H1 (cell line): ENCODE data around the gene BZW2. TPM values are rescaled to one million over a fixed set of nuclear protein-coding genes. Genes with fewer than 3 reads are reported as not detected.

Source experiments
- CTCF ChIA-PET: fragments of 300-600 bp; sonication (Branson Sonifier 250); formaldehyde crosslinking; loops from one replicate; lab custom pipeline; 2021; ENCODE audit not compliant: partially characterized antibody; lab: Charles Lee
- POLR2A ChIA-PET: fragments of 300-600 bp; sonication (Branson Sonifier 250); formaldehyde crosslinking; loops from one replicate; lab custom pipeline; 2021; ENCODE audit warnings: inconsistent platforms; ENCODE audit not compliant: partially characterized antibody; lab: Charles Lee
- DNase-seq, 2 experiments: peaks; one replicate each; pipeline versions ENCODE4 v3.0.0 to v3.0.0-alpha.2; 2010 to 2022; ENCODE audit warnings: low spot score in 2 of 2, low read depth in 1 of 2, mixed read lengths in 1 of 2
- FAIRE-seq: peaks from 2 replicates; lab custom pipeline; 2011; peaks lifted over from hg19 to GRCh38; lab: Jason Lieb, UNC
- H2AFZ ChIP-seq: 2 replicates; pipeline ENCODE4 v1.8.1; 2012; ENCODE audit warnings: low read length, inconsistent platforms
- H2AK5ac ChIP-seq: 2 replicates; pipeline ENCODE4 v1.6.1; 2013; ENCODE audit warnings: low read depth, low read length
- H2BK120ac ChIP-seq: replicated peaks from 2 replicates; pipeline ENCODE3; 2013; ENCODE audit warnings: low read depth, low read length, inconsistent platforms
- H2BK12ac ChIP-seq: 2 replicates; pipeline ENCODE4 v1.6.1; 2013; ENCODE audit warnings: low read depth, low read length
- H2BK15ac ChIP-seq: 2 replicates; pipeline ENCODE4 v1.6.1; 2013; ENCODE audit warnings: low read length
- H2BK20ac ChIP-seq: 2 replicates; pipeline ENCODE4 v1.6.1; 2013; ENCODE audit warnings: low read length
- H2BK5ac ChIP-seq: 2 replicates; pipeline ENCODE4 v1.6.1; 2013; ENCODE audit warnings: low read depth, low read length
- H3K14ac ChIP-seq: 2 replicates; pipeline ENCODE4 v1.6.1; 2013; ENCODE audit warnings: inconsistent platforms; ENCODE audit not compliant: insufficient read length
- H3K18ac ChIP-seq: 2 replicates; pipeline ENCODE4 v1.6.1; 2013; ENCODE audit warnings: low read length; ENCODE audit errors: extremely low read depth
- H3K23ac ChIP-seq: 2 replicates; pipeline ENCODE4 v1.6.1; 2013; ENCODE audit warnings: inconsistent platforms; ENCODE audit not compliant: insufficient read length
- H3K23me2 ChIP-seq: 2 replicates; pipeline ENCODE4 v1.6.1; 2013; ENCODE audit warnings: low read depth, low read length
- H3K27ac ChIP-seq: 2 replicates; pipeline ENCODE4 v1.6.1; 2011; ENCODE audit warnings: low read depth, low read length, inconsistent platforms
- H3K27me3 ChIP-seq, 4 experiments: replicated peaks in 1 of 4; 1 replicate in 1 of 4; 2 replicates in 3 of 4; pipeline versions ENCODE4 v1.6.1 to v1.8.1; 2011 to 2013; ENCODE audit warnings: low read length in 3 of 4, mild to moderate bottlenecking in 3 of 4, inconsistent platforms in 2 of 4, mixed read lengths in 2 of 4, moderate library complexity in 1 of 4; ENCODE audit not compliant: control insufficient read depth in 3 of 4, insufficient read depth in 3 of 4; ENCODE audit errors: extremely low read depth in 1 of 4
- H3K36me3 ChIP-seq, 4 experiments: 2 replicates each; pipeline versions ENCODE4 v1.6.1 to v1.8.1; 2011 to 2013; ENCODE audit warnings: mild to moderate bottlenecking in 4 of 4, low read length in 3 of 4, moderate library complexity in 2 of 4, control low read depth in 1 of 4, inconsistent platforms in 1 of 4; ENCODE audit not compliant: insufficient read depth in 4 of 4, control insufficient read depth in 2 of 4
- H3K4ac ChIP-seq: replicated peaks from 2 replicates; pipeline ENCODE3; 2013; ENCODE audit warnings: low read length, low read depth, mixed read lengths, inconsistent platforms; ENCODE audit not compliant: insufficient read length
- H3K4me1 ChIP-seq, 4 experiments: replicated peaks in 1 of 4; 1 replicate in 1 of 4; 2 replicates in 3 of 4; pipeline versions ENCODE4 v1.6.1 to v1.8.1; 2011 to 2013; ENCODE audit warnings: low read length in 3 of 4, inconsistent platforms in 2 of 4, mixed read lengths in 1 of 4; ENCODE audit not compliant: insufficient read depth in 4 of 4, control insufficient read depth in 3 of 4
- H3K4me2 ChIP-seq, 2 experiments: 2 replicates each; pipeline versions ENCODE4 v1.6.1 to v1.8.1; 2011 to 2013; ENCODE audit warnings: low read depth in 2 of 2, low read length in 2 of 2, control low read depth in 1 of 2, inconsistent platforms in 1 of 2, mild to moderate bottlenecking in 1 of 2; ENCODE audit not compliant: insufficient read depth in 1 of 2
- H3K4me3 ChIP-seq, 4 experiments: fragments of 200-600, 300-600 bp in 1 of 4; sonication (generic), shearing (Covaris generic), sonication (Bioruptor Twin) in 1 of 4; 2 replicates each; pipeline versions ENCODE4 v1.5.1 to v1.8.1; 2011 to 2016; ENCODE audit warnings: low read length in 4 of 4, low read depth in 3 of 4, control low read depth in 2 of 4, inconsistent platforms in 2 of 4, mild to moderate bottlenecking in 2 of 4, mixed read lengths in 1 of 4, moderate library complexity in 1 of 4; ENCODE audit not compliant: insufficient read depth in 2 of 4; ENCODE audit errors: extremely low read depth in 1 of 4
- H3K56ac ChIP-seq: replicated peaks from 2 replicates; pipeline ENCODE3; 2013; ENCODE audit warnings: low read depth, mild to moderate bottlenecking, mixed read lengths, low read length, inconsistent platforms; ENCODE audit not compliant: insufficient read length
- H3K79me1 ChIP-seq: 2 replicates; pipeline ENCODE4 v1.6.1; 2013; ENCODE audit warnings: low read depth, low read length, control low read depth
- H3K79me2 ChIP-seq, 2 experiments: 2 replicates each; pipeline versions ENCODE4 v1.6.1 to v1.8.1; 2012 to 2013; ENCODE audit warnings: low read length in 2 of 2, mild to moderate bottlenecking in 2 of 2, inconsistent platforms in 1 of 2; ENCODE audit not compliant: insufficient read depth in 2 of 2, control insufficient read depth in 1 of 2
- H3K9ac ChIP-seq, 4 experiments: replicated peaks in 1 of 4; 1 replicate in 1 of 4; 2 replicates in 3 of 4; pipeline versions ENCODE4 v1.6.1 to v1.8.1; 2011 to 2013; ENCODE audit warnings: low read depth in 3 of 4, low read length in 3 of 4, control low read depth in 2 of 4, mild to moderate bottlenecking in 2 of 4, moderate library complexity in 2 of 4, inconsistent platforms in 1 of 4; ENCODE audit errors: extremely low read depth in 1 of 4
- H3K9me3 ChIP-seq, 2 experiments: 2 replicates each; pipeline versions ENCODE4 v1.6.1 to v1.8.1; 2012 to 2013; ENCODE audit warnings: mild to moderate bottlenecking in 2 of 2, moderate library complexity in 2 of 2, control low read depth in 1 of 2, inconsistent platforms in 1 of 2, low read depth in 1 of 2, low read length in 1 of 2, mixed read lengths in 1 of 2; ENCODE audit not compliant: insufficient read depth in 2 of 2
- H4K20me1 ChIP-seq, 2 experiments: replicated peaks in 1 of 2; 2 replicates each; pipeline versions ENCODE3 to v1.8.1; 2011 to 2013; ENCODE audit warnings: inconsistent platforms in 2 of 2, low read length in 2 of 2, mild to moderate bottlenecking in 1 of 2; ENCODE audit not compliant: insufficient read depth in 2 of 2, control insufficient read depth in 1 of 2
- H4K5ac ChIP-seq: 2 replicates; pipeline ENCODE4 v1.6.1; 2013; ENCODE audit warnings: low read length, low read depth, mixed read lengths, inconsistent platforms; ENCODE audit not compliant: insufficient read length
- H4K8ac ChIP-seq: 2 replicates; pipeline ENCODE4 v1.8.0; 2013; ENCODE audit warnings: mild to moderate bottlenecking, moderate library complexity, low read length, inconsistent platforms; ENCODE audit not compliant: insufficient read depth; ENCODE audit errors: extremely low read depth
- H4K91ac ChIP-seq: replicated peaks from 2 replicates; pipeline ENCODE3; 2013; ENCODE audit warnings: low read length, mixed read lengths, inconsistent platforms; ENCODE audit not compliant: insufficient read length
- EGR1 ChIP-seq: IDR thresholded peaks from 2 replicates; pipeline ENCODE4 v1.6.1; 2011; ENCODE audit warnings: low read depth, low read length, borderline replicate concordance
- KDM5A ChIP-seq: fragments of 200-600 bp; IDR thresholded peaks from 2 replicates; pipeline ENCODE4 v1.7.1; 2012; ENCODE audit warnings: mild to moderate bottlenecking, low read length, inconsistent platforms, mixed read lengths
- RAD21 ChIP-seq, 2 experiments: IDR thresholded peaks in 1 of 2; conservative IDR thresholded peaks in 1 of 2; 2 replicates each; pipeline ENCODE4 v1.6.1; 2011; ENCODE audit warnings: low read depth in 2 of 2, low read length in 2 of 2, improper control_type of control experiment in 1 of 2, inconsistent platforms in 1 of 2, mild to moderate bottlenecking in 1 of 2, moderate library complexity in 1 of 2
- SAP30 ChIP-seq: fragments of 300-600 bp; sonication (generic); IDR thresholded peaks from 2 replicates; pipeline ENCODE4 v1.7.1; 2012; ENCODE audit warnings: low read length, moderate library complexity, mild to moderate bottlenecking, inconsistent platforms; ENCODE audit not compliant: insufficient read depth, insufficient replicate concordance
- SIX5 ChIP-seq: IDR thresholded peaks from 2 replicates; pipeline ENCODE4 v1.6.1; 2011; ENCODE audit warnings: mild to moderate bottlenecking, low read depth, low read length
- SP1 ChIP-seq: IDR thresholded peaks from 2 replicates; pipeline ENCODE4 v1.6.1; 2011; ENCODE audit warnings: low read depth, low read length
- SRF ChIP-seq: IDR thresholded peaks from 2 replicates; pipeline ENCODE4 v1.6.1; 2011; ENCODE audit warnings: mild to moderate bottlenecking, low read depth, low read length, moderate library complexity
- TAF1 ChIP-seq: IDR thresholded peaks from 2 replicates; pipeline ENCODE4 v1.6.1; 2011; ENCODE audit warnings: mild to moderate bottlenecking, low read depth, low read length
- WGBS, 2 experiments: shearing (Covaris generic) in 1 of 2; methylation state at CpG; one replicate each; pipeline versions ENCODE4 v1.1.6 to v1.1.7; 2013 to 2015; ENCODE audit warnings: low lambda C conversion rate in 2 of 2, mixed read lengths in 2 of 2, inconsistent platforms in 1 of 2, low coverage in 1 of 2, missing lambda C conversion rate in 1 of 2; ENCODE audit not compliant: insufficient replicate concordance in 2 of 2, insufficient coverage in 1 of 2, insufficient read length in 1 of 2; ENCODE audit errors: extremely low coverage in 1 of 2, missing lambda C conversion rate in 1 of 2; 5-methylcytosine and 5-hydroxymethylcytosine counted together
- polyA plus RNA-seq, 7 experiments: library from polyadenylated mRNA; depleted of rRNA in 3 of 7; stranded (reverse) in 5 of 7; unstranded in 2 of 7; fragments of >200 nt in 5 of 7; fragments of 200-250 nt in 2 of 7; gene quantifications; 1 replicate in 5 of 7; 2 replicates in 1 of 7; 4 replicates in 1 of 7; pipeline versions ENCODE4 v1.2.1 to v1.2.3, GENCODE V29; 2011 to 2013; ENCODE audit warnings: missing spikeins in 2 of 7, mixed read lengths in 2 of 7
- total RNA-seq: library from RNA; stranded (reverse); fragmentation: NEBNext Ultra II Directional; extraction: Animal tissue kit (Norgen Biotek cat#: 25700); gene quantifications from 2 replicates; pipeline ENCODE4 v1.2.1, GENCODE V29; 2021
- TF ChIP-seq, protein P1 (sequence below): IDR thresholded peaks from 2 replicates; pipeline ENCODE4 v1.6.1; 2012; ENCODE audit warnings: inconsistent platforms

BZW2 gene
- total and polyA plus RNA-seq, 2 of the 8 experiments (the other 6 are each of a cell fraction or from before 2014, with no cell fraction given): 32.3 to 103 TPM

DNA sequence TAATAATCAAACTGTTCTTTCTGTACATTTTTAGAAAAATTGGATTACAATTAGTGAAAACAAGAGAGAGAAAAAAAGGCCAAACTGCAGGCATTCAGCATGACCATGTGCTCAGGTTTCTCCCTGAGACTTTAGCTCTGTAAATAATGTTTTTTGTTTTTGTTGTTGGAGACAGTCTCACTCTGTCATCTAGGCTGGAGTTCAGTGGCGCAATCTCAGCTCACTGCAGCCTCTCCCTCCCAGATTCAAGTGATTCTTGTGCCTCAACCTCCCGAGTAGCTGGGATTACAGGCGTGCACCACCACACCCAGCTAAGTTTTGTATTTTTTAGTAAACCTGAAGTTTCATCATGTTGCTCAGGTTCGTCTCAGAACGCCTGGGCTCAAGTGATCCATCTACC is 23.0 kb downstream of the BZW2 start:
- H2AK5ac ChIP-seq: no peak overlapping the region
- ChIA-PET POLR2A (interaction anchor here (0.7 to 1.0 kb wide), 3 partner anchors 22 to 40 kb away, joined by 3 read pairs; partner anchors contain the start of genes ANKMY2 and BZW2), CTCF (interaction anchor here (0.7 kb wide), 1 partner anchor 105 kb away, joined by 3 read pairs; no protein-coding TSS in a partner anchor)
- no peak overlapping the region for H3K4ac ChIP-seq
- H3K9ac ChIP-seq: no peak overlapping the region
- H3K4me2 ChIP-seq: no peak overlapping the region
- peaks cover 3 to 64% of the 10 kb centered on the region in 2 experiments; a peak in 3 of 4 replicates for H3K79me2 ChIP-seq
- H3K23me2 ChIP-seq: no peaks in the 10 kb centered on the region
- H2BK12ac ChIP-seq: no peak overlapping the region
- H3K27ac ChIP-seq: no peak overlapping the region
- H2BK120ac ChIP-seq: no peak overlapping the region
- no peaks in the 10 kb centered on the region; the same call in 1 of the 2 replicates for H3K79me1 ChIP-seq
- H3K4me1 ChIP-seq: peaks cover 0 to 13% (median 5%) of the 10 kb centered on the region in 4 experiments; a peak in 4 of 7 replicates
- H3K14ac ChIP-seq: no peak overlapping the region
- FAIRE-seq: no peak
- H2BK20ac ChIP-seq: no peak overlapping the region
- WGBS, 2 experiments: 93% methylated on average over 5 of the region's 5 CpGs; no CpG with 5 or more reads in 1 of the 2 experiments
- H4K5ac ChIP-seq: no peak overlapping the region
- no peaks in the 10 kb centered on the region for H4K20me1 ChIP-seq
- H3K23ac ChIP-seq: no peak overlapping the region
- H3K18ac ChIP-seq: no peak overlapping the region
- H3K56ac ChIP-seq: no peak overlapping the region
- no peak overlapping the region for H2BK5ac ChIP-seq
- no peak overlapping the region for H2AFZ ChIP-seq
- H3K4me3 ChIP-seq: no peak overlapping the region
- H4K91ac ChIP-seq: no peak overlapping the region
- no peaks in the 10 kb centered on the region for H3K9me3 ChIP-seq
- H4K8ac ChIP-seq: no peak overlapping the region
- no peak overlapping the region for H2BK15ac ChIP-seq
- DNase-seq: no peak
- H3K27me3 ChIP-seq: no peaks in the 10 kb centered on the region
- peaks cover 0 to 16% (median 1%) of the 10 kb centered on the region in 4 experiments; a peak in 3 of 8 replicates for H3K36me3 ChIP-seq
- TF ChIP-seq EGR1 (no peak), SIX5 (no peak), TAF1 (no peak), SRF (no peak), KDM5A (no peak), SP1 (no peak), RAD21 (IDR thresholded peaks at IDR 0.05 in 1 of 2, conservative IDR thresholded peaks at IDR 0.05 in 1 of 2; ENCODE audit: low read depth in 2 of 2, low read length in 2 of 2) (no peak), SAP30 (no peak)
- TF ChIP-seq, protein P1, sequence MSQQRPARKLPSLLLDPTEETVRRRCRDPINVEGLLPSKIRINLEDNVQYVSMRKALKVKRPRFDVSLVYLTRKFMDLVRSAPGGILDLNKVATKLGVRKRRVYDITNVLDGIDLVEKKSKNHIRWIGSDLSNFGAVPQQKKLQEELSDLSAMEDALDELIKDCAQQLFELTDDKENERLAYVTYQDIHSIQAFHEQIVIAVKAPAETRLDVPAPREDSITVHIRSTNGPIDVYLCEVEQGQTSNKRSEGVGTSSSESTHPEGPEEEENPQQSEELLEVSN: no peak
